SJSA1 (cell line): Measurements from ENCODE around the gene SALL3. TPM values are rescaled to one million over a fixed set of nuclear protein-coding genes. Genes with fewer than 3 reads are reported as not detected.

Experiments
- DNase-seq, 2 experiments: peaks; one replicate each; pipeline ENCODE4 v3.0.0-alpha.2; 2015 to 2020; ENCODE audit warnings: low spot score in 2 of 2, low read depth in 1 of 2
- H3K27ac ChIP-seq: fragments of 250-450 bp; sonication (Bioruptor Pico); 2 replicates; pipeline ENCODE4 v1.5.1; 2020; ENCODE audit warnings: mild to moderate bottlenecking, moderate library complexity
- H3K27me3 ChIP-seq: fragments of 250-450 bp; sonication (Bioruptor Pico); replicated peaks from 2 replicates; pipeline ENCODE4 v1.5.1; 2020; ENCODE audit warnings: mild to moderate bottlenecking, moderate library complexity
- H3K36me3 ChIP-seq: fragments of 250-450 bp; sonication (Bioruptor Pico); 2 replicates; pipeline ENCODE4 v1.5.1; 2020; ENCODE audit warnings: mild to moderate bottlenecking
- H3K4me1 ChIP-seq: fragments of 250-450 bp; sonication (Bioruptor Pico); replicated peaks from 2 replicates; pipeline ENCODE4 v1.6.1; 2021; ENCODE audit warnings: mild to moderate bottlenecking
- H3K4me3 ChIP-seq: fragments of 250-450 bp; sonication (Bioruptor Pico); 2 replicates; pipeline ENCODE4 v1.5.1; 2020; ENCODE audit warnings: mild to moderate bottlenecking
- H3K9me3 ChIP-seq: fragments of 250-450 bp; sonication (Bioruptor Pico); replicated peaks from 2 replicates; pipeline ENCODE4 v1.5.1; 2020; ENCODE audit warnings: mild to moderate bottlenecking
- total RNA-seq: library from RNA; depleted of rRNA; stranded (reverse); fragments of >200 nt; shearing (Covaris generic); gene quantifications from 2 replicates; pipeline ENCODE4 v1.2.3, GENCODE V29; 2014

Gene SALL3
- total RNA-seq, 1 experiment from 2014 or later = 0.03 TPM

DNA sequence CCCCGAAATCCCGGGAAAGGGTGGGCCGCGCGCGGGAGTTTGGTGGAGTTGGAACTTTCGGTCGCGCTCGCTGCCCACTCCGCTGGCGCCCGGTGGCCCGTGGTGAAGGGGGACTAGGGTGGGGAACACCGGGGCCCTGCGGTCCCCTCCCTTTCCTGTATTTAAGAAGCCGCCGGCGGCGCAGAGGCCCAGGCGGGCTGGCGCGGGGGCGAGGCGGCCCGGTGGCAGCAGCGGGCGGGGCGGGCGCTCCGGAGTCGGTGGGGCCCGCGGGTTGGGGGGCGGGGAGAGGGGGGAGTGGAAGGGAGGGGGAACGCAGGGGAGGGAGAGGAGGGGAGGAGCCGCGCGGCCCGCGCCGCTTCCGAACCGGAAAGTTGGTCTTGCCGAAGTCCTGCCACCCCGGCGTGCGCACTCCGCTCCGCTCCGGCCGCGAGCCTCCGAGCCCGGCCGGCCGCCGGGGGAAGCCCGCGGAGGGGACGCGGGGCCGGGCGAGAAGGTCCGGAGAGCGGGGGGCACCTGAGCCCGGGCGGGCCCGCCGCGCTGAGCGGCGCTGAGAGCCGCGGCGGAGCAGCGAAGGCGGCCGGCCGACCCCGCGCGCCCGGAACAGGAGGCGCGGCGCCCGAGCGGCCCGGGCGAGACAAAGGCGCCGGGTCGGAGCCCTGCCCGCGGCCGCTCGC is 425 bp upstream of the SALL3 start:
- Histone ChIP-seq H3K36me3 (no peaks in the 10 kb centered on the region), H3K4me3 (no peak overlapping the region), H3K27me3 (no peaks in the 10 kb centered on the region; the same call in 1 of the 2 replicates), H3K27ac (no peak overlapping the region), H3K9me3 (peaks cover 14% of the 10 kb centered on the region), H3K4me1 (no peaks in the 10 kb centered on the region)
- no peak for DNase-seq

DNA sequence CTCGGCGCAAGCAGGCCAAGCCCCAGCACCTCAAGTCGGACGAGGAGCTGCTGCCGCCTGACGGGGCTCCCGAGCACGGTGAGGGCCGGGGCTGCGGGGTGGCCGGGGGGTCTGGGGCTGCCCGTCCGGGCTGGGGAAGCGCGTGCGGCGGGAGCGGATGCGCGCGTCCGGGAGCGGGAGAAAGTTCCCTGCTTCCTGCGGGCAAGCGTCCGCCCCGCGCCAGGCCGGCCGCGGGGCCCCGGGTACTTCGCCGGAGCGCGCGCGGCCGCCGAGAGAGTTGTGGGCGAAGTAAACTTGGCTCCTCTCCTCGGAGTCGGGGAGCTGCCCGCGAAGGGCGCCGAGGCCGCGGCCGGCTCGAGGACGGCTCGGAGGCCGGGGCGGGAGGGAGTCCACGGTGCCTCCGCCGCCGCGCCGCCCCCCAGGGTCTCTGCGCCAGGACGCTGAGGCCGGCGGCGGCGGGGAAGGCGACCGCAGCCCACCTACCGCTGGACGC is 707 bp downstream of the SALL3 start:
- H3K27ac ChIP-seq = no peak overlapping the region
- H3K27me3 ChIP-seq = no peaks in the 10 kb centered on the region; the same call in 1 of the 2 replicates
- H3K4me3 ChIP-seq = no peak overlapping the region
- H3K9me3 ChIP-seq = peaks cover 14% of the 10 kb centered on the region
- no peak for DNase-seq
- H3K36me3 ChIP-seq = no peaks in the 10 kb centered on the region
- H3K4me1 ChIP-seq = no peaks in the 10 kb centered on the region

DNA sequence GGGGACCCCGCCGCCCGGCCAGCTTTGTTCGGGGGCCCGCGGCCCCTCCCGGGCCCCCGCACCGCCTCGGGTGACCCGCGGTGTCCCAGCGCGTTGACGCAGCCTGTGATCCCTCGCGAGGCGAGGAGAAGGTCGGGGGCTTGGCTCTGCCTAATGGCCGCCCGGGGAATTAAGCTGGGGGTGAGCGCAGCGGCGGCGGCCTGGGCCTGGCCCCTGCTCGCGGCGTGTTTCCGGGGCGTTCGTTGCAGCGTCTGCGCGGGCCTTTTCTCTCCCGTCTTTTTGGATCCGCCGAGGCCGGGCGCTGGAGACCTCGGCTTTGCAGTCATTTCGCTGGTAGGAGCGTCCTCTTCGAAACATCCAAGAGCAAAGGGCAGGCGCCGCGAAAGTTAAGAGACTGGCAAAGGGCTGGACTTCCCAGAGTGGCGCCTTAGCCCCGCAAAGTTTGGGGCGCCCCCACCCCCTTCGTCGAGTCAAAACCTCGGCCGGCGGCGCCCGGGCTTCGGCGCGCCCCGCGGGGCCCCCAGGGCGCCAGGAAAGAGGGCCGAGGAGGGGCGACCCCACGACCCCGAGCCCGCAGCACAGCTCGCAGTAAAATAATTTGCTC is 1.3 kb downstream of the SALL3 start:
- no peak overlapping the region for H3K4me3 ChIP-seq
- H3K27me3 ChIP-seq = no peaks in the 10 kb centered on the region
- peaks cover 14% of the 10 kb centered on the region for H3K9me3 ChIP-seq
- no peak for DNase-seq
- H3K36me3 ChIP-seq = no peaks in the 10 kb centered on the region
- no peaks in the 10 kb centered on the region for H3K4me1 ChIP-seq
- H3K27ac ChIP-seq = no peak overlapping the region

DNA sequence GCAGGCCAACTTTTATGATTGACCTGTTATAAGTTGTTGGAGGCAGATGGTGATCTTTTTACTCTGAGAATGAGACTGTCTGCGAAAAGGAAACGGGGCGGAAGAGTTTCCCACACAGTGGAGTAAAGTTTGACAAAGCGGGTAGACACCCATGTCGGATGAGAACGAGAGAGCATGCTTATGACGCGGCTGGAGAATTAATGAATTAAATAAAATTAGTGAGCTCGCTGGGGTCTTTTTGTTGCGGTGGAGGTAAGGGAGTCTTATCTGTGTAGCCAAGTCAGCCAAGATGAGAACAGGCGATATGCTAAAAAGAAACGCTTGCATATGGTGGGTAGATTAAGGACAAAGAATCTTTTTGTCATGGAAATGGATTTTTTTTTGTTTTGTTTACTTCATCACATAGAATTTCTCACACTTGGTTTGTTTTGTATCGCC is 1.8 kb downstream of the SALL3 start:
- Histone ChIP-seq H3K36me3 (no peaks in the 10 kb centered on the region), H3K4me1 (no peaks in the 10 kb centered on the region), H3K9me3 (peaks cover 14% of the 10 kb centered on the region), H3K4me3 (no peak overlapping the region), H3K27me3 (no peaks in the 10 kb centered on the region), H3K27ac (no peak overlapping the region)
- no peak for DNase-seq

DNA sequence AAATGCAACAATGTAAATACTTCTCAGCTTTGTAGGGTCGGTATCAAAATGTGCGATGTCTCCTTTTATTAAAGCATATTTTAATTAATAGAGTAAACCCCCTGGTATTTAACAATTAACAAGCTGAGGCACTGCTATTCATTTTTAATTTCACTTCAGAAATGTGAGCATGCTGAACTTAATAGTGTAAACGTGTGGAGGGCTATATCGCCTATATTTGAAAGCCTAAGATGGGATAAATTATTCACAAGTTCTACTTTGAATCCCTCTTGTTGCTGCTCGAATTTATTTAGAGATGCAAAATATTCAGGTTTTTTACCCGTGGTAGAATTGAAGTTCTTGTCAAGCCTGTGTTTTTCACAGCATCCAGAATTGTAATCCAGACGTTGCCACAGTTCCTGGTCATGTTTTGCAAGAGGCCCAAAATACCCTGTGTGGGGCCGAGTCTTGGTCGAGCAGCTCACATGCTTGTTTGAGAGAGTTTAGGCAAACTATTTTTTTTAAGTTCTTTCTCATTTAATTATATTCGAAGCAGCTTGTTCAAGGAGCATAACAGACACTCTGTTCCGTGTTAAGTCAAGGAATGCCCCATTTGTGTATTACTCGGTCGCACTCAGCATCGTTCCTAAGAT is 2.5 kb downstream of the SALL3 start:
- Histone ChIP-seq H3K27me3 (no peaks in the 10 kb centered on the region), H3K27ac (no peak overlapping the region), H3K4me1 (no peaks in the 10 kb centered on the region), H3K36me3 (no peaks in the 10 kb centered on the region), H3K4me3 (no peak overlapping the region), H3K9me3 (peaks cover 14% of the 10 kb centered on the region)
- DNase-seq = no peak

DNA sequence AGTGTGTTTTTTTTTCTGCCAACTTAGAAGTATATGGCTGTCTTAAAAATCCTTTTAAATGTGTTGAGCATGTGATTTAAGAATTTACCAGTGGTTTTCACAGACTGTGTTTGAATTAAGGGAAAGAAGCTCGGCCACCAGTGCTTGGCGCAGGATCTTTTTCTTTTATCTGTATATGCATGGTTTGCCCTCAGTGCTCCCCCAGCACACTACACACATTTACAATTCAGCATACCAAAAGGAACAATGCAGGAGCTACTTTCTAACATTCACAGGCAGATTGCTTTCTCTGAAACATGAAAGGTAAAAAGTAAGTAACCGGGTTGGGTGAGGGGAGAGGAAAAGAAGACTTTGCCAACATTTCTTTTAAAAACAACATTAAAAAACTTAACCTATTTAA is 3.9 kb downstream of the SALL3 start:
- H3K27me3 ChIP-seq = no peaks in the 10 kb centered on the region
- no peak overlapping the region for H3K27ac ChIP-seq
- no peaks in the 10 kb centered on the region for H3K4me1 ChIP-seq
- no peaks in the 10 kb centered on the region for H3K36me3 ChIP-seq
- no peak for DNase-seq
- H3K4me3 ChIP-seq = no peak overlapping the region
- peaks cover 12% of the 10 kb centered on the region for H3K9me3 ChIP-seq

DNA sequence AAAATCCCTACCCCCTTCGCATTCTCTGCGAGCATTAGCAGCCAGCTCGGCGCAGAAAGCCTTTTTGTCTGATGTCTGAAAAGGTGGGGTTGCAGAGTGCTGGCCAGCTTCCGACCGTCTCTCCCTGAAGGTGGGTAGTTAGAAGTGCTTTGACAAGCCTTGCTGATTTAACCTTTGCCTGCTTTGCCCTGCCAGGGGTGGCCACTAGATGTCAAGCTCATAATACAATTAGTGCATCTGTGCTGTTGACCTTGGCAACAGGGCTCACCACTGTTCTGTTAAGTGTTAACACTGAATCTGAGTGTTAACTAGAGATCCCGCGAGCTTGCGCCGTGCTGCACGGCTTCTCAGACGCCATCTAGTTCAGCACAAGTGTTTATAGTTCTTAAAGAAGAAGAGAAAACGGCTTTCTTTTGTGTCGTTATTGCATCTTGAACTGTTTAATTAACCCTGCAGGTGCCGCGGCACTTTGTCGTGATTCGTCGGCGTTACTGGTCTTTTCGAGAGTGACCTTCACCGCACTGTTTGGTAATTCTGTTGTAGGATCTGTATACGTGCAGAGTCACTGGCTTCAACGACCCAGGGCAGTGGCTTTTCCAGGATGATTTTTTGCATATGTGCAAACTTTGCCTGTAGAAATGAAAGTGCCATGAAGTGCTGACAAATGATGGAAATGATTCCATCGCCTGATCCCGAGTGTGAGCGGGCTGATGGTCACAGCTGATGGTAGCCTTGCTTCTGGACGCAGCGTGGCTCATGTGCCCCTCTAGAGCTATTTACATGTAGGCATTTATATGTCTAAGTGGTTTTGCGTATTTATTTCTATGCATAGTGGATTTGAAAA is 5.5 kb downstream of the SALL3 start:
- no peak for DNase-seq

DNA sequence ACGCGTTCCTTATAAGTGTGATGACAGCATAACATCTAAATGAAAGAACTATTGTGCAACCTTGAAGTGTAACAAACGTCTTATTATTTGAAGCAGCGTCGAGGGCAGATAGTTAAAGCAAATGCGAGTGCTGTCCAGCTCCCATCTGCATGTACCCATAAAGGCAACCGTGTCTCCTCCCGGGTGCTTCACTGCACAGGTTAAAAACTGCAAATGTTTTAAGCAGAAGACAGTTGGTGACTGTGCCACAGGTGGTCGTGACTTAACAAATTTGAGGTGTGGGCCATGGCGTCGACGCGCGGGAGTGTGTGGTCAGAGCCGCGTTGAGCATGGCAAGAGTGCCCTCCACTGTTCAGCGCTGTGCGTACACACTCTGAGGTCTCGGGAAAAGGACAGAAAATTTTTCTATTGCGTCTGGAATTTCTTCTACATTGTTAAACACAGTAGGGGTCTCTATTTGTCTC is 6.4 kb downstream of the SALL3 start:
- no peaks in the 10 kb centered on the region for H3K4me1 ChIP-seq
- H3K9me3 ChIP-seq = no peaks in the 10 kb centered on the region
- H3K36me3 ChIP-seq = no peaks in the 10 kb centered on the region
- no peaks in the 10 kb centered on the region for H3K27me3 ChIP-seq
- DNase-seq = no peak
- no peak overlapping the region for H3K4me3 ChIP-seq
- no peak overlapping the region for H3K27ac ChIP-seq

More for the DNA sequence above, 5.5 kb downstream of the SALL3 start:
- no peaks in the 10 kb centered on the region for H3K27me3 ChIP-seq
- no peaks in the 10 kb centered on the region for H3K36me3 ChIP-seq
- peaks cover 7% of the 10 kb centered on the region; the same call in 1 of the 2 replicates for H3K9me3 ChIP-seq
- H3K4me3 ChIP-seq = no peak overlapping the region
- no peak overlapping the region for H3K27ac ChIP-seq
- H3K4me1 ChIP-seq = no peaks in the 10 kb centered on the region

DNA sequence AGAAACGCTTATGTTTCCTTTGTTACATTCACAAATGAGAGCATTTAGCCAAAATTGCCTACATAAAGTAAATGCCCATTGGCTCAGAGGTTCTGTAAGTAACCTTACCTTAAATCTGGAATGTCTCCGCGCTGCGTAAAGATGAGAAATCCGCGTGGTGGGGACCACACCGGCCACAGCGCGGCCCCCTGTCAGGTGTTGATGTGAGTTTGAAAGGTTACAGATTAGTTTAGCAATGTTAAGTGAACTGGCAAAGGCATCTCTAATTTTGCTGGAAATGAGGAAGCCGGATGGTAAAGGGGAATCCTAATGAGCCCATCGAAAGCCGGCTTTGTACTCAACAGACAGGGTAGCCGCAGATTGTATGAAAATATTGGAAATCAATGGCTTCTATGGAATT is 11.8 kb downstream of the SALL3 start:
- H3K4me3 ChIP-seq = no peak overlapping the region
- peaks cover 15% of the 10 kb centered on the region; the same call in 1 of the 2 replicates for H3K9me3 ChIP-seq
- DNase-seq = no peak
- no peak overlapping the region for H3K27ac ChIP-seq
- no peaks in the 10 kb centered on the region for H3K27me3 ChIP-seq
- H3K36me3 ChIP-seq = no peaks in the 10 kb centered on the region
- no peaks in the 10 kb centered on the region for H3K4me1 ChIP-seq

DNA sequence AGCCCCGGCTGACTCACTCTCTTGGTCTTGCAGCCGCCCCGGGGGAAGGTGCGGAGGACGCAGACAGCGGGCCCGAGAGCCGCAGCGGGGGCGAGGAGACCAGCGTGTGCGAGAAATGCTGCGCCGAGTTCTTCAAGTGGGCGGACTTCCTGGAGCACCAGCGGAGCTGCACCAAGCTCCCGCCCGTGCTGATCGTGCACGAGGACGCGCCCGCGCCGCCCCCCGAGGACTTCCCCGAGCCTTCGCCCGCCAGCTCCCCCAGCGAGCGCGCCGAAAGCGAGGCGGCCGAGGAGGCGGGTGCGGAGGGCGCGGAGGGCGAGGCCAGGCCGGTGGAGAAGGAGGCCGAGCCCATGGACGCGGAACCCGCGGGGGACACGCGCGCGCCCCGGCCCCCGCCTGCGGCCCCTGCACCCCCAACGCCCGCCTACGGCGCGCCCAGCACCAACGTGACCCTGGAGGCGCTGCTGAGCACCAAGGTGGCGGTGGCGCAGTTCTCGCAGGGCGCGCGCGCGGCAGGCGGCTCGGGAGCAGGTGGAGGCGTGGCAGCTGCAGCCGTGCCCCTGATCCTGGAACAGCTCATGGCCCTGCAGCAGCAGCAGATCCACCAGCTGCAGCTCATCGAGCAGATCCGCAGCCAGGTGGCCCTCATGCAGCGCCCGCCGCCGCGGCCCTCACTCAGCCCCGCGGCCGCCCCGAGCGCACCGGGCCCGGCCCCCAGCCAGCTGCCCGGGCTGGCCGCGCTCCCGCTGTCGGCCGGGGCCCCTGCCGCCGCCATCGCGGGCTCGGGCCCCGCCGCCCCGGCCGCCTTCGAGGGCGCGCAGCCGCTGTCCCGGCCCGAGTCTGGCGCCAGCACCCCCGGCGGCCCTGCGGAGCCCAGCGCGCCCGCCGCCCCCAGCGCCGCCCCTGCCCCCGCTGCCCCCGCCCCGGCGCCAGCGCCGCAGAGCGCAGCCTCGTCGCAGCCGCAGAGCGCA is 12.7 kb downstream of the SALL3 start:
- H3K27me3 ChIP-seq = no peaks in the 10 kb centered on the region
- H3K27ac ChIP-seq = no peak overlapping the region
- peaks cover 15% of the 10 kb centered on the region; the same call in 1 of the 2 replicates for H3K9me3 ChIP-seq
- no peak for DNase-seq
- H3K4me3 ChIP-seq = no peak overlapping the region
- H3K4me1 ChIP-seq = no peaks in the 10 kb centered on the region
- H3K36me3 ChIP-seq = no peaks in the 10 kb centered on the region

DNA sequence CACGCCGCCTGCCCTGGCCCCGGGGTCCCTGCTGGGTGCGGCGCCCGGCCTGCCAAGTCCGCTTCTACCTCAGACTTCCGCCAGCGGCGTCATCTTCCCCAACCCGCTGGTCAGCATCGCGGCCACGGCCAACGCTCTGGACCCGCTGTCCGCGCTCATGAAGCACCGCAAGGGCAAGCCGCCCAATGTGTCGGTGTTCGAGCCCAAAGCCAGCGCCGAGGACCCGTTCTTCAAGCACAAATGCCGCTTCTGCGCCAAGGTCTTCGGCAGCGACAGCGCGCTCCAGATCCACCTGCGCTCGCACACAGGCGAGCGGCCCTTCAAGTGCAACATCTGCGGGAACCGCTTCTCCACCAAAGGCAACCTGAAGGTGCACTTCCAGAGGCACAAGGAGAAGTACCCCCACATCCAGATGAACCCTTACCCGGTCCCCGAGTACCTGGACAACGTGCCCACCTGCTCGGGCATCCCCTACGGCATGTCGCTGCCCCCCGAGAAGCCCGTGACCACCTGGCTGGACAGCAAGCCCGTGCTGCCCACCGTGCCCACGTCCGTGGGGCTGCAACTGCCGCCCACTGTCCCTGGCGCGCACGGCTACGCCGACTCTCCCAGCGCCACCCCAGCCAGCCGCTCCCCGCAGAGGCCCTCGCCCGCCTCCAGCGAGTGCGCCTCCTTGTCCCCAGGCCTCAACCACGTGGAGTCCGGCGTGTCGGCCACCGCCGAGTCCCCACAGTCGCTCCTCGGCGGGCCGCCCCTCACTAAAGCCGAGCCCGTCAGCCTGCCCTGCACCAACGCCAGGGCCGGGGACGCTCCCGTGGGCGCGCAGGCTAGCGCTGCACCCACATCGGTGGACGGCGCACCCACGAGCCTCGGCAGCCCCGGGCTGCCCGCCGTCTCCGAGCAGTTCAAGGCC is 13.7 kb downstream of the SALL3 start:
- Histone ChIP-seq H3K4me3 (no peak overlapping the region), H3K27me3 (no peaks in the 10 kb centered on the region), H3K27ac (no peak overlapping the region), H3K4me1 (no peaks in the 10 kb centered on the region), H3K9me3 (peaks cover 15% of the 10 kb centered on the region; the same call in 1 of the 2 replicates), H3K36me3 (no peaks in the 10 kb centered on the region)
- DNase-seq = no peak

DNA sequence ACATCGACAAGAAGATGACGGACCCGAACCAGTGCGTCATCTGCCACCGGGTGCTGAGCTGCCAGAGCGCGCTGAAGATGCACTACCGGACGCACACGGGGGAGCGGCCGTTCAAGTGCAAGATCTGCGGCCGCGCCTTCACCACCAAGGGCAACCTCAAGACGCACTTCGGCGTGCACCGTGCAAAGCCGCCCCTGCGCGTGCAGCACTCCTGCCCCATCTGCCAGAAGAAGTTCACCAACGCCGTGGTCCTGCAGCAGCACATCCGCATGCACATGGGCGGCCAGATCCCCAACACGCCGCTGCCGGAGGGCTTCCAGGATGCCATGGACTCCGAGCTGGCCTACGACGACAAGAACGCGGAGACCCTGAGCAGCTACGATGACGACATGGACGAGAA is 14.4 kb downstream of the SALL3 start:
- Histone ChIP-seq H3K9me3 (peaks cover 15% of the 10 kb centered on the region; the same call in 1 of the 2 replicates), H3K27ac (no peak overlapping the region), H3K27me3 (no peaks in the 10 kb centered on the region), H3K36me3 (no peaks in the 10 kb centered on the region), H3K4me3 (no peak overlapping the region), H3K4me1 (no peaks in the 10 kb centered on the region)
- no peak for DNase-seq
